OCI-LY7 (cell line): ENCODE measurements around the gene SORCS1. TPM values are rescaled to one million over a fixed set of nuclear protein-coding genes. Genes with fewer than 3 reads are reported as not detected.

Experiments used
- BruUV-seq: library from RNA; stranded (reverse); fragments of 400-500 nt; replicated peaks from 2 replicates; lab custom pipeline; 2021; lab: Mats Ljungman, UMichigan
- CTCF ChIA-PET: fragments of 300-600 bp; sonication (Branson Sonifier 250); formaldehyde crosslinking; loops from one replicate; lab custom pipeline; 2022; ENCODE audit warnings: antibody characterized with exemption; ENCODE audit not compliant: unreplicated experiment; lab: Charles Lee
- POLR2A ChIA-PET: fragments of 300-600 bp; sonication (Branson Sonifier 250); formaldehyde crosslinking; loops from one replicate; lab custom pipeline; 2022; ENCODE audit warnings: antibody characterized with exemption; lab: Charles Lee
- DNase-seq: peaks from one replicate; pipeline ENCODE4 v3.0.0-alpha.2; 2015; ENCODE audit warnings: low spot score
- H2AFZ ChIP-seq: fragments of 200-600 bp; sonication (generic), shearing (Covaris generic); 2 replicates; pipeline ENCODE4 v1.6.1; 2014; ENCODE audit warnings: mild to moderate bottlenecking, antibody characterized with exemption, low read length, moderate library complexity
- H3K27ac ChIP-seq: fragments of 200-600 bp; sonication (generic); 2 replicates; pipeline ENCODE4 v1.5.1; 2014; ENCODE audit warnings: mixed run types, low read depth, mild to moderate bottlenecking, moderate library complexity, low read length, inconsistent platforms; ENCODE audit not compliant: poor library complexity, severe bottlenecking
- H3K36me3 ChIP-seq: fragments of 200-600 bp; sonication (generic); 2 replicates; pipeline ENCODE4 v1.6.1; 2014; ENCODE audit warnings: mild to moderate bottlenecking, antibody characterized with exemption, low read length, moderate library complexity, mixed read lengths; ENCODE audit not compliant: insufficient read depth
- H3K4me1 ChIP-seq: fragments of 200-600 bp; sonication (generic); 2 replicates; pipeline ENCODE4 v1.5.1; 2014; ENCODE audit warnings: mild to moderate bottlenecking, low read length; ENCODE audit not compliant: insufficient read depth, poor library complexity, severe bottlenecking
- H3K4me2 ChIP-seq: fragments of 200-600 bp; sonication (generic); 2 replicates; pipeline ENCODE4 v1.6.1; 2014; ENCODE audit warnings: mild to moderate bottlenecking, low read length
- H3K4me3 ChIP-seq: fragments of 200-600 bp; sonication (generic); 2 replicates; pipeline ENCODE4 v1.5.1; 2014; ENCODE audit warnings: mild to moderate bottlenecking, low read depth, low read length; ENCODE audit not compliant: poor library complexity, severe bottlenecking
- H3K79me2 ChIP-seq: fragments of 200-600 bp; sonication (generic); 2 replicates; pipeline ENCODE4 v1.6.1; 2016; ENCODE audit warnings: low read depth, mild to moderate bottlenecking, low read length, moderate library complexity, mixed read lengths; ENCODE audit not compliant: insufficient read depth
- H3K9me2 ChIP-seq: fragments of 200-600 bp; sonication (generic); 2 replicates; pipeline ENCODE4 v1.6.1; 2016; ENCODE audit warnings: mild to moderate bottlenecking, low read length, mixed read lengths; ENCODE audit not compliant: insufficient read depth
- H3K9me3 ChIP-seq: fragments of 200-600 bp; sonication (generic); 2 replicates; pipeline ENCODE4 v1.6.1; 2014; ENCODE audit warnings: mild to moderate bottlenecking, mixed run types, low read length, mixed read lengths
- H4K20me1 ChIP-seq: fragments of 200-600 bp; sonication (generic); 2 replicates; pipeline ENCODE4 v1.6.1; 2014; ENCODE audit warnings: mild to moderate bottlenecking, antibody characterized with exemption, low read length, moderate library complexity, mixed read lengths; ENCODE audit not compliant: insufficient read depth
- EZH2phosphoT487 ChIP-seq: fragments of 200-600 bp; sonication (generic); IDR thresholded peaks from 2 replicates; pipeline ENCODE4 v1.6.1; 2018; ENCODE audit warnings: low read depth, borderline replicate concordance, mild to moderate bottlenecking, mixed run types, antibody characterized with exemption, low read length, moderate library complexity, mixed read lengths
- intact Hi-C: fragments of 100-400 bp; cut with micrococcal nuclease; formaldehyde crosslinking; loops from one replicate; pipeline ENCODE4 v1.10.0; 2022; ENCODE audit not compliant: unreplicated experiment
- total RNA-seq, 2 experiments: library from RNA; depleted of rRNA in 1 of 2; stranded (reverse); fragments of >200 nt in 1 of 2; shearing (Covaris generic) in 1 of 2; gene quantifications; 2 replicates each; pipeline ENCODE4 v1.2.3, GENCODE V29; 2014 to 2022
- TF ChIP-seq, protein P1 (sequence below): fragments of 200-600 bp; sonication (generic); conservative IDR thresholded peaks from 2 replicates; pipeline ENCODE4 v1.5.1; 2014; ENCODE audit warnings: mild to moderate bottlenecking, antibody characterized with exemption, low read length, moderate library complexity, mixed read lengths

SORCS1 gene
- total RNA-seq, 2 experiments from 2014 or later: not detected

- H4K20me1 ChIP-seq: no peaks in the 10 kb centered on the region
- H2AFZ ChIP-seq: no peak overlapping the region
- H3K4me2 ChIP-seq: no peak overlapping the region
- TF ChIP-seq, protein P1, sequence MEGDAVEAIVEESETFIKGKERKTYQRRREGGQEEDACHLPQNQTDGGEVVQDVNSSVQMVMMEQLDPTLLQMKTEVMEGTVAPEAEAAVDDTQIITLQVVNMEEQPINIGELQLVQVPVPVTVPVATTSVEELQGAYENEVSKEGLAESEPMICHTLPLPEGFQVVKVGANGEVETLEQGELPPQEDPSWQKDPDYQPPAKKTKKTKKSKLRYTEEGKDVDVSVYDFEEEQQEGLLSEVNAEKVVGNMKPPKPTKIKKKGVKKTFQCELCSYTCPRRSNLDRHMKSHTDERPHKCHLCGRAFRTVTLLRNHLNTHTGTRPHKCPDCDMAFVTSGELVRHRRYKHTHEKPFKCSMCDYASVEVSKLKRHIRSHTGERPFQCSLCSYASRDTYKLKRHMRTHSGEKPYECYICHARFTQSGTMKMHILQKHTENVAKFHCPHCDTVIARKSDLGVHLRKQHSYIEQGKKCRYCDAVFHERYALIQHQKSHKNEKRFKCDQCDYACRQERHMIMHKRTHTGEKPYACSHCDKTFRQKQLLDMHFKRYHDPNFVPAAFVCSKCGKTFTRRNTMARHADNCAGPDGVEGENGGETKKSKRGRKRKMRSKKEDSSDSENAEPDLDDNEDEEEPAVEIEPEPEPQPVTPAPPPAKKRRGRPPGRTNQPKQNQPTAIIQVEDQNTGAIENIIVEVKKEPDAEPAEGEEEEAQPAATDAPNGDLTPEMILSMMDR: no peak
- no peak for TF ChIP-seq EZH2phosphoT487
- BruUV-seq: no TSS peak
- H3K4me3 ChIP-seq: no peak overlapping the region
- ChIA-PET CTCF (no interaction called here), POLR2A (no interaction called here)
- H3K36me3 ChIP-seq: no peaks in the 10 kb centered on the region
- intact Hi-C loops: no loop called here
- H3K9me2 ChIP-seq: no peaks in the 10 kb centered on the region
- no peaks in the 10 kb centered on the region for H3K4me1 ChIP-seq
- no peaks in the 10 kb centered on the region for H3K79me2 ChIP-seq
- no peaks in the 10 kb centered on the region for H3K9me3 ChIP-seq
- DNase-seq: no peak
- H3K27ac ChIP-seq: no peak overlapping the region
These were observed 386.7 kb downstream of the SORCS1 start for GRCh38 chr10:106777841-106778240.

DNA sequence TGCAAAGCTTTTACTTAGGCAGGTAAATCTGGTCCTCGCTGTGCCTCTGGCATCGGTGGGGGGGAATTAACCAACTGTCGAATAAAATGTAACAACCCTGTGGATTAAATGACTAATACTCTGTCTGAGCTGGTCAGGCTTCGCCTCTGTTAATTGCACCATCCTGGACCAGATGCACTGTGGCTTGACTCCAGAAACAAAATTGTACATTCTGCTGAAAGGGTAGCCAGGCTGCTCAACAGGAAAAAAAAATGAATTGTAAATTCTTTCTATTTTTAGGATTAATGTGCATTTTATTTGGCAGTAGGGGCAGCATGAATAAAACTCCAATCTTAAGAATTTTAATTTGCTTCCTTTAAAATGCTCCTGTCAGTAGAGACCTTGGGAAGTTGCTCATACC, 389.4 kb downstream of the SORCS1 start:
- intact Hi-C loops: no loop called here
- H3K4me2 ChIP-seq: no peak overlapping the region
- H3K79me2 ChIP-seq: no peaks in the 10 kb centered on the region
- ChIA-PET POLR2A (no interaction called here), CTCF (no interaction called here)
- TF ChIP-seq, protein P1: no peak
- TF ChIP-seq EZH2phosphoT487: no peak
- no peaks in the 10 kb centered on the region for H3K36me3 ChIP-seq
- no peaks in the 10 kb centered on the region for H3K9me2 ChIP-seq
- no peak overlapping the region for H3K27ac ChIP-seq
- no TSS peak for BruUV-seq
- no peaks in the 10 kb centered on the region for H4K20me1 ChIP-seq
- no peaks in the 10 kb centered on the region for H3K9me3 ChIP-seq
- H3K4me1 ChIP-seq: no peaks in the 10 kb centered on the region
- DNase-seq: no peak
- no peak overlapping the region for H2AFZ ChIP-seq
- no peak overlapping the region for H3K4me3 ChIP-seq

- intact Hi-C loops: no loop called here
- Histone ChIP-seq H2AFZ (no peak overlapping the region), H4K20me1 (no peaks in the 10 kb centered on the region), H3K4me3 (no peak overlapping the region), H3K4me2 (no peak overlapping the region), H3K27ac (no peak overlapping the region), H3K9me3 (no peaks in the 10 kb centered on the region), H3K9me2 (no peaks in the 10 kb centered on the region), H3K79me2 (no peaks in the 10 kb centered on the region), H3K4me1 (no peaks in the 10 kb centered on the region), H3K36me3 (no peaks in the 10 kb centered on the region)
- DNase-seq: no peak
- TF ChIP-seq, protein P1: no peak
- TF ChIP-seq EZH2phosphoT487: no peak
- ChIA-PET CTCF (no interaction called here), POLR2A (no interaction called here)
- BruUV-seq: no TSS peak
These were observed 391.5 kb downstream of the SORCS1 start for GRCh38 chr10:106772957-106773356.
